ENCODE data around the gene PCBP2. TPM values are rescaled to one million over a fixed set of nuclear protein-coding genes. Genes with fewer than 3 reads are reported as not detected.
"Not testable (repeated sequence)": the region's sequence is repeated elsewhere in the genome, so short reads cannot be mapped to it uniquely, and the experiment has no call there.

The PCBP2 gene
- total RNA-seq, 1 donor from 2014 or later, result 377 TPM

GRCh38 chr12:53472056-53472582 lies 20.2 kb downstream of the PCBP2 start:
- DNase-seq (ENCODE audit: low read depth, low spot score), result no peak

DNA sequence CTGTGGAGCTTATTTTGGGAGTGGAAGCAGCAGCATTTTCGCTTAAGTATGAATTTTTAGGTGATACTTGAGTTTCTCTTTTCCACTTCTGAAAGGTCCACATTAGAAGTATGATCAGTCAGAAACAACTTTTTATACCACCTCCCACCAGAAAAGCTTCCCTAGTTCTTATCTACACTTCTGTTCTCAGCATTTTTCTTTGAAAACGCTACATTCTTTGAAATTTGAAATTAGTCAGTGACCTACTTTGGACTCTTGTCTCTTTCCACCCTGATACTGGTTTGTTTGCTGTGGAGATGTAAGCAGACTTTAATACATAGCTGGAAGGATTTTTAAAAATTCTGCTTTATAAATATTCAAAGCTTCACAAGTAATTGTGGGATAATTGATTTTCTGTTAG lies 22.2 kb downstream of the PCBP2 start:
- DNase-seq (ENCODE audit: low read depth, low spot score), result no peak

GRCh38 chr12:53474819-53475218 lies 22.9 kb downstream of the PCBP2 start:
- no peak for DNase-seq (ENCODE audit: low read depth, low spot score)

- no peak for DNase-seq (ENCODE audit: low read depth, low spot score)
These were observed 24.9 kb downstream of the PCBP2 start for GRCh38 chr12:53476769-53477209.

DNA sequence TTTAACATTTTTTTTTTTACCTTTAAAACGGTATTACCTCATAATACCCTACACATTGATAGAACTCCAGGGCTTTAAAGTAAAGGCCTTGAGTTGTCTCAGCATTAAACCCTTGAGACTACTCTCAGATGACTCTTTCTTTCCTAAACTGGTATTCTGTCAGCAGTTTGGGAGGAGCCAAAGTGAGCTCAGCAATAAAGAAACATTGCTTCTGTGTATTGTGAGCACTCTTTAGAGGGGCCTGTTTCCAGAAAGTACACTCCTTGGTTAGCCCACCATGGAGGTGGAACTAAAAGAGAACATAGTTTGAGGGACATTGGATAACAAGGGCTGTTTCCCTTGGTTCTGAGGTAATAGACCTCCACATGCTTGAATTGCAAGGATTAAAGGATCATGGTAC lies 27.0 kb downstream of the PCBP2 start:
- DNase-seq (ENCODE audit: low read depth, low spot score), result no peak

- no peak for DNase-seq (ENCODE audit: low read depth, low spot score)
These were observed 27.4 kb downstream of the PCBP2 start for GRCh38 chr12:53479331-53479730.

- no peak for DNase-seq (ENCODE audit: low read depth, low spot score)
These were observed 28.9 kb downstream of the PCBP2 start for GRCh38 chr12:53480491-53481442.

DNA sequence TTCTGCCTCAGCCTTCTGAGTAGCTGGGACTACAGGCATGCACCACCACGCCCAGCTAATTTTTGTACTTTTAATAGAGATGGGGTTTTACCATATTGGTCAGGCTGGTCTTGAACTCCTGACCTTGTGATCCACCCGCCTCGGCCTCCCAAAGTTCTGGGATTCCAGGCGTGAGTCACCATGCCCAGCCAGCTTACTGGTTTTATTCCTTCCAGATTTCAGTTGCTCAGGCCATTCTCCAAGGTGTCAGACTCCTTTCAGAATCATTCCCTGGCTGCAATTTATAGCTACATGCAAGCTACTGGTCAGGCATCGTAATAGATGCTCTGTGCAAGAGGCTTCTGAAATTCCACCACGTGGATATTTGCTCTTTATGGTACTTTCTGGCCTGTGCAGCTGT lies 29.6 kb downstream of the PCBP2 start:
- not testable (repeated sequence) for DNase-seq (ENCODE audit: low read depth, low spot score)

DNA sequence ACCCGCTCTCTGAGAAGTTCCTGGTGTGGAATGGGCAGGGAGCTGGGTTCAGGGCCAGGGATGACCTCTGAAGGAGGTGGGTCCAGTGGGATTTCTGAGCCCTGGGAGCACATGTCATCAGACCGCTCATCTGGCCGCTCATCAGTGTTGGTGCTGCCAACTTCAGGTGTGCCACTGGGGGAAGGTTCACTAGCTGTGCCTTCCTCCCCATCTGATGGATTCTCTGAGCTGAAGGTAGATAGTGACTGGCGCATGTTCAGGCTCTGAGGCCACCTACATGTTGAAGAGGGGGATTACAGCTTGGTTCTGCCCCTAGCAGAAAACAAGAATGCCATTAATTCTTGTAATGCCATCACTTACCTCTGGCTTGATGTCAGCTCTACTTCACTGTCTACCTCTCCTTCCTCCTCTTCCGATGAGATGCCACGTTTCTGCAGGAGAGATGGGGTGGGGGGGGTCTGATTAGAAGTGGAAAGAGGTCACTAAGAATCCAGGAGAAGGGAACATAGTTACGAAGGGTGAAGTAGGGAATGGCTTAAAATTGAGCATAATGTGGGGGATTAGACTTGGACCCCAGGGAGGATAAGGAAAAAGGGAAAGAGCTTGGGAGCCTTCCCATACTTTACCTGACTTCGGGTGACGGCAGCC lies 30.2 kb downstream of the PCBP2 start:
- no peak for DNase-seq (ENCODE audit: low read depth, low spot score)

DNA sequence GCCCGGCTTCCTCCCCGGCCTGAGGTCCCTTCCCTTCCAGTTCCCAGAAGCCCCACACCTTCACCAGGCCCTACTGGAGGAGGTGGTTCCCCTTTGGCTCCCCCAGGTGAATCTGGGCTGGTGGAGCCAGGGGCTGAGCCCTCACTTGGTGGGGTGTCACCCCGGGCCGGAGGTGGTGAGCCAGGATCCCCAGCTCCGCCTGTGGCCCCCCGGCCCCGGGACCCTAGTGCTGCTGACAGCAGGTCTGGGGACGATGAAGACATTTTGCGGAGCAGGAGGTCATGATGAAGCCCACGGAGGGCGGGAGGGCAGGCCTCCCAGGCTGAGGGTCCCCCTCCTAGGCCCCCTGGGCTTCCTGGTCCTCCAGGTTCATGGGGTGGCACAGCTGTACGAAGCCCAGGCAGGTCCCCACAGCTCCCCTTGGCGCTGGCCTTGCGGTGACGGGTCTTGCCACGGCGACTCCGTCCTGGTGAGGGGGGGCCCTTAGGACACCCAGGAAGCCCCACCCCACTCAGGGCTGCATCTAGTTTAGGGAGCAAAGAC lies 30.8 kb downstream of the PCBP2 start:
- no peak for DNase-seq (ENCODE audit: low read depth, low spot score)

GRCh38 chr12:53483225-53483978 lies 31.5 kb downstream of the PCBP2 start:
- no peak for DNase-seq (ENCODE audit: low read depth, low spot score)

- no peak for DNase-seq (ENCODE audit: low read depth, low spot score)
These were observed 32.1 kb downstream of the PCBP2 start for GRCh38 chr12:53483979-53484377.

DNA sequence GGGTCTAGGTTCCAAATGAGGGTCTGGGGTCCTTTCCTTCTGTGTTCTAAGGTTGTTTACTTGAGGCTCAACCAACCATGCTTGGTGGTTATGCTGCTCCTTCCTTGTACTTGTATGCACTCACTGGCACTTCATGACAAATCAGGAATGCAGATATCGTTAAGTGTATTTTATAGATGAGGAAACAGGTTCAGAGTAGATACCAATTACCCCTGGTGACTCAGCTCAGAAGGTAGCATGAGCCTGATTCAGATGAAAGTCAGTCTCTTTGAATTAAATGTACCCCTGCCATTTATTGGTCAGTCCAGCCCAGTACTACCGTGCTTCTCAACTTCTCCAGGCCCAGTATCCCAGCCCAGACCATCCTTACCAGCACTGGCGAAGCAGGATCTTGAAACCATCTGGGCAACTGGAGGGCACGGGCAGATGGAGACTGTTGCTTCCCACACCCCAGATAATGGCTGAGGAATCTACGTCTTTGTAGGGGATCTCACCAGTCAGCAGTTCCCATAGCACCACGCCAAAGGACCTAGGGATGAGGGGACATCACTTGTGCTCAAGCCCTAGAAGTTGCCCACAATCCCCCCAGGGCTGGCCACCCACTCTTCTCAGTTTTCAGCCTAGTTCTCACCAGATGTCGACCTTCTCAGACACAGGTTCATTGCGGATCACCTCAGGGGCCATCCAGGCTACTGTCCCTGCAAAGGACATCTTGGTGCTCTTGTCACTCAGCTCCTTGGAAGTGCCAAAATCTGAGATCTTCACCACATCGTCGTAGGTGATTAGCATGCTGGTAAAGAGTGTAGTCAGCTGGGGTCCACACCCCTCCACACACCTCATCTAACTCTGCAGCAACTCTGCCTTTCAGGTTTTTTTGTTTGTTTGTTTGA lies 33.0 kb downstream of the PCBP2 start:
- DNase-seq (ENCODE audit: low read depth, low spot score), result no peak

DNA sequence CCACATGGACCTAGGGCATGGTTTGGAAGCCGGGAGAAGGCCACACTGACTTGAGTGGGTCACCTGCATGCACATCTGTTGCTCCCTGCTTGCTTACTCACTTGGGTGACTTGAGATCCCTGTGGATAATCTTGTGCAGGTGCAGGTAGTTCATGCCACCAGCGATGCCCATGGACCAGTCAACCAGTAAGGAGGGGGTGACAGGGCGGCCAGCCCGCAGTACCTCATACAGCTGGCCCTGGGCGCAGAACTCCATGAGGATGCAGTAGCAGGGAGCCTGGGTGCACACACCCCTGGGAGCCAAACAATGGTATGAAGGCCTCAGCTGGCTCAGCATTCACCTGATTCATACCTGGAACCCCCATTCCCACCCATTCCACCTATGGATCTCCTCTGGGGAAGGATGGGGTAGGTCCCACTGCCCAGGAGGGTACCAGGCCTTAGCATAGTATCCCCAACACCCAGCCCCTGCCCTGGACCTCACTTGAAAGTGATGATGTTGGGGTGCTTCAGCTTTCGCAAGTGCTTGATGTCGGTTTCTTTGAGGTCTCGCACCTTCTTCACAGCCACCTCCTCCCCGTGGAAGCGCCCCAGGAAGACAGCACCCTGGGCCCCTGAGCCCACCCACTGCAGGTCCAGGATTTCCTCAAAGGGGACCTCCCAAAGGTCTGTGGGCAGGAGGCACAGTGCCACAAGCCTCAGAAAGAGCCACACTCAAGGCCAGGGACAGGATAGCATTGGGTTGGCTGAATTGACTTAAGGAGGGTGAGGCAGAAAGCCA lies 34.2 kb downstream of the PCBP2 start:
- DNase-seq (ENCODE audit: low read depth, low spot score), result no peak

GRCh38 chr12:53486736-53487487 lies 35.0 kb downstream of the PCBP2 start:
- DNase-seq (ENCODE audit: low read depth, low spot score), result no peak

DNA sequence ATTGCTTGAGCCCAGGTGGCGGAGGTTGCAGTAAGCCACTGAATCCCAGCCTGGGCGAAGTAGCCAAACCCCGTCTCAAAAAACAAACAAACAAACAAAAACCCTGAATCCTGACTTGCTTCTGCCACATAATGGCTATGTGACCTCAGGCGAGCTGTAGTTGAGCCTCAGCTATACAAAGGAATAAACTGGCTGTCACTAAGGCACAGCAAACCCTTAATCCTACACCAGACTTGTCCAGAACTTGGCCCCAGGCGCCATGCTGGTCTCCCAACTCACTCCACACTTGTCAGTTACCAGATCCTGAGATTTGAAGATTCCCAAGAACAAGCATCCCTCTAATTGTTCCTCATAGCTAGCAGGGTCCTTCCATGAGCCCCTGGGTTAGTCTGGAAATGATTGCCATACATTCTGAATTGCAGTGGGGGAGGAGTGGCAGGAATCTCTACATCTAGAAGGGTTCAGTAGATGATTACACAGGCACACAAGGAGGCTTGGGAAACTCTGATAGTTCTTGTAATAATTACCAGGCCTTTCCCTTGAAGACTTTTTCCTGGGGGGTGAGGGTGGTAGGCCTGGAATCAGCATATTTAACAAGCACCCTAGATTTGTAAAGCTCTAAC lies 37.5 kb downstream of the PCBP2 start:
- no peak for DNase-seq (ENCODE audit: low read depth, low spot score)

GRCh38 chr12:53492188-53492587 lies 40.3 kb downstream of the PCBP2 start:
- no peak for DNase-seq (ENCODE audit: low read depth, low spot score)

GRCh38 chr12:53492830-53493609 lies 41.1 kb downstream of the PCBP2 start:
- peak; percentile 60 for DNase-seq (ENCODE audit: low read depth, low spot score)

Measured in pulmonary artery endothelial cell (primary cell).